Sciatic nerve (tissue), 2 donors: ENCODE results near the gene TMEM179B. TPM values are rescaled to one million over a fixed set of nuclear protein-coding genes. Genes with fewer than 3 reads are reported as not detected.

Source experiments
- ATAC-seq: fragments of 200-7000 bp; cut with Tn5 transposase; one replicate; pipeline ENCODE4 v1.9.1; 2020; ENCODE audit warnings: mild to moderate bottlenecking, moderate library complexity
- DNase-seq: peaks from one replicate; pipeline ENCODE4 v3.0.0-alpha.2; 2020; ENCODE audit warnings: low spot score
- intact Hi-C: fragments of 100-400 bp; cut with DNase I; formaldehyde crosslinking; loops from one replicate; pipeline ENCODE4 v1.14.2; 2022
- total RNA-seq: library from RNA; stranded (reverse); fragmentation: NEBNext Ultra II Directional; extraction: Animal tissue kit (Norgen Biotek cat#: 25700); gene quantifications from one replicate; pipeline ENCODE4 v1.2.1, GENCODE V29; 2021
- donor health status: DM: no; HTN: no; CAD: no.
- donor health status: DM: no; HTN: no; CAD: no.

TMEM179B gene
- total RNA-seq, 1 donor from 2014 or later: 29.6 TPM

DNA sequence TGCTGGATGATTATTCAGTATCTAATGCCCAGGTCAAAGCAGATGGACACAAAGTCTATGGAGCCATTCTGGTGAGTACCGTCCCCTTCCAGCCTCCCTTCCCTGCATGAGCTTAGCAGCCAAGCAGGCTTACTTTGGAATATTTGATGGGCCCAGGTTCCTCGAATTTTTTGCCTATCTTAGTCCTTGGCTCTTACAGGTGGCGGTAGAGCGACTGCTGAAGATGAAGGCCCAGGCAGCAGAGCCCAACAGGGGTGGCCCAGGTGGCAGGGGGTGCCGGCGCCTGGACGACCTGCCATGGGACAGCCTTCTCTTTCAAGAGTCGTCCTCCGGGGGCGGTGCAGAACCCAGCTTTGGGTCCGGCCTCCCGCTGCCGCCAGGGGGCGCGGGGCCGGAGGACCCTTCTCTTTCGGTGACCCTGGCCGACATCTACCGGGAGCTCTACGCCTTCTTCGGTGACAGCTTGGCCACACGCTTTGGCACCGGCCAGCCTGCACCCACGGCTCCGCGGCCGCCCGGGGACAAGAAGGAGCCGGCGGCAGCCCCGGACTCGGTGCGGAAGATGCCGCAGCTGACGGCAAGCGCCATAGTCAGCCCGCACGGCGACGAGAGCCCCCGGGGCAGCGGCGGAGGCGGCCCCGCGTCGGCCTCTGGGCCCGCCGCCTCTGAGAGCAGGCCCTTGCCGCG, 741 bp upstream of the TMEM179B start:
- peak; percentile 85 for ATAC-seq
- intact Hi-C loops: loop anchor here (5.0 kb wide), 1 partner anchor 76 kb away; no protein-coding TSS in a partner anchor
- DNase-seq: peak; percentile 91

DNA sequence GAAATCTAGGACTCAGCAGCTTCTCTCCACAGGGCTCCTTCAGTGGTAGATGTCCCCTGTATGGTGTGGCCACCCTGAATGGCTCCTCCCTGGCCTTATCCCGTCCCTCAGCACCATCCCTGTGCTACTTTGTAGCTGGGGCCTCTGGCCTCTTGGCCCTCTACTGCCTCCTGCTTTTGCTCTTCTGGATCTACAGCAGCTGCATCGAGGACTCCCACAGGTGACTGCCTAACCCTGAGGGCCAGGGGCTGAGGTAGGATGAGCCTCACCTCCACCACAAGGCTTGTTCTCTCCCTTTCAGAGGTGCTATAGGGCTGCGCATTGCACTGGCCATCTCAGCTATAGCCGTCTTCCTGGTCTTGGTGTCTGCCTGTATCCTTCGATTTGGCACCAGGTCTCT, 1.8 kb downstream of the TMEM179B start:
- intact Hi-C loops: loop anchor here (5.0 kb wide), 1 partner anchor 73 kb away; no protein-coding TSS in a partner anchor
- no peak for ATAC-seq
- DNase-seq: no peak

DNA sequence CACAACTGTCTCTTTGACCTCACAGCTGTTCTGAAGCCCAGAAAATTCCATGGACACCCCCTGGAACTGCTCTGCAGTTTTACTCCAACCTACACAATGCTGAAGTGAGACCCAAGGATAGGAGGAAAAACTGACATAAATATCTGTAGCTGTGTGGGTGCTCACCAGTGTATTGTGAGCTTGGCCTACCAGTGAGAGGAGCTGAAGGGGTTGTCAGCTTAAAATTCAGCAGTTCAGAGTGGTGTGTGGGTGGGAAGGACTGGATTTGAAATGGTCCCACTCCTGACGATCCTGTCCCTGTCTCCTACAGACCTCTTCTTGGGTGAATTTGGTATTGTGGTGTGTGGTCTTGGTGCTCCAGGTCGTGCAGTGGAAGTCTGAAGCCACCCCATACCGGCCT, 2.4 kb downstream of the TMEM179B start:
- ATAC-seq: no peak
- no peak for DNase-seq
- intact Hi-C loops: loop anchor here (5.0 kb wide), 1 partner anchor 73 kb away; no protein-coding TSS in a partner anchor

DNA sequence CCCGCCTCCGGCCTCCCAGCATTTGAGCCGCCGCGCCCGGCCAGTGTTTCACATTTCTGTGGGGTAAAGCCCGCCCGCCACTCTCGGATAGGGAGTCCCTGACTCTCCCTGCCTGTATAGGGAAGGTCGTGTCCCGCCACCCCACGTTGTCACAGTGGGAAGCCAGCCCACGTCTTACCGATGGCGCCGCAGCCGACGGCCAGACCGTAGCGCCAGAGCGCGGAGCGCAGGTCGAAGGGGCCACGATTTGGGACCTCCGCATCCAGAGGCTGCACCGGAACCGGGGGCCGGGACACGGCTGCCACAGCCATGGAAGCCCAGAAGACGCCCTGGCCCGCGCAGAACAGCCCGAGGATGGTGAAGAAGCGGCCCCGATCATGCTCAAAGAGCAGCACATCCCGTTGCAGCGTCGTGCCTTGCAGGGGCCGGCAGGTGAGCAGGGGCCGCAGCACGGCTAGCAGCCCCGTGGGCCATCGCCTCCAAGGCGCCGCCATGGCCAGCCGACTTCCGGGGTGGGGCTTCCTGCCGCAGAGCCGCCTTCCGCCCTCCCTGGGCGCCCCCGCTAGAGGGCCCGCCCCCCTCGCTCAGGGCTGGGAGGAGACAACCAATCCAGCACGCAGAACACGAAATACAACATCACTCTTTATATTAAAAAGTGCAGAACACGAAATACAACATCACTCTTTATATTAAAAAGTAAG, 4.4 kb downstream of the TMEM179B start, which contains the start of gene TMEM223:
TMEM223 (minus strand) TSS at position 506 of the 701 bp plus-strand sequence; CDS start at position 494, 12 bp downstream.
- ATAC-seq (peak; percentile 93), DNase-seq (peak; percentile 93)
- intact Hi-C loops: no loop called here

DNA sequence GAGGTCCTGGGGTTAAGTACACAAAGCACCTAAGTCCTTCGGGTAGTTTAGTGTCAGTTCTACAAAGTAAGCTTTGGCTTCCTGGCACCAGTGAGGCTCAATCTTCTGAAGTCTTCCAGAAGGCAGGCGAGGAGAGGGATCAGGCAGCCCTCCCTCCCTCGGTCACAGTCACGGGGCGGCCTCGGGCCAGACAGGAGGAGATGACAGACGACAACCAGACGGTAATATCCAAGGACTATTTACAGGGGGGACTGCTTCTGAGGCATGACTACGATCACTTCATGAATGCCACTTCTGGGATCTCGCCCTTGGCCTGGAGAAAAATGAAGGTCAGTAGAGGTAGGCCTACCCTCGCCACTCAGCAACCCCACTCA, 5.0 kb downstream of the TMEM179B start:
- intact Hi-C loops: no loop called here
- DNase-seq (no peak), ATAC-seq (peak; percentile 8)

DNA sequence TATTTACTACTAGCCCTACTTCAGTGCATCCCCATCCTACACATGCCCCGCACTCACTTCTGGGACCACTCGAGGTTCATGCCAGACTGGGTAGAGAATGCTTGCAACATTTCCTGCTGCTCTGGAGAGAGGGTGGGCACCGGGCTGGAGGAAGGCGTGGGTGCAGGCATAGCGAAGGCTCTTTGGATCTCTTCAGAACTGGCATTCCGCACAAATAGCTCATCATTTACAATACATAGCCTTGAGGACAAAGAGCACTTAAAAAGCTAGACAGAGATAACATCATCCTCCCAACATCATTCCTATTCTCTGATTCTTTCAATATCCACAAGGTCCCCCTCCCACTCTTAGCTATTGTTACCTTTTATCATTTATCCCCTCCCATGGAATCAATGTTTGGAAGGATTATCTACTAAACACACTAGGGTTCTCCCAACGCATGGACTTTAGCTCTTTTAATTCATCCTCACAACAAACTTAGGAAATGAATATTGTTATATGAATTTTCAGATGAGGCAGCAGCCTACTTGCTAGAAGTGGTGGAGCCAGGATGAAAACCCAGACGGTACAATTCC, 7.1 kb downstream of the TMEM179B start:
- ATAC-seq: no peak
- DNase-seq: no peak
- intact Hi-C loops: no loop called here

DNA sequence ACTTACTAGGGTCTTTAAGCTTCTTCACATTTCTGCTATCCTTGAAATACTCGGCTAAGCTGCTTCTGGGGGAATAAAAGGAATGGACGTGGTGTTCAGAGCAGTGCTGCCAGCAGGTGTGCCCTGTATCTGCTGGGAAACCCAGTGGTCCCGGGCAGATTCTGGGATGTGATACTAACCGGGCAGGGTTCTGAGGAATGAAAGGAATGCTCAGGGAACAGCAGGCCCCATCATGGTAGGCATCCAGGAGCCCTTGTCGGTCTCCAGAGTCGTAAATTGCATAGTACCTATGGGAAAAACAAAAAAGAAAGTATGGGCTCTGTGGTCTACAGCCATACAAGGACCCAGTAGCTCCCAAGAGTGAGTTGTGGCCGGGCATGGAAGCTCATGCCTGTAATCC, 9.1 kb downstream of the TMEM179B start:
- DNase-seq: no peak
- intact Hi-C loops: no loop called here
- ATAC-seq: no peak

DNA sequence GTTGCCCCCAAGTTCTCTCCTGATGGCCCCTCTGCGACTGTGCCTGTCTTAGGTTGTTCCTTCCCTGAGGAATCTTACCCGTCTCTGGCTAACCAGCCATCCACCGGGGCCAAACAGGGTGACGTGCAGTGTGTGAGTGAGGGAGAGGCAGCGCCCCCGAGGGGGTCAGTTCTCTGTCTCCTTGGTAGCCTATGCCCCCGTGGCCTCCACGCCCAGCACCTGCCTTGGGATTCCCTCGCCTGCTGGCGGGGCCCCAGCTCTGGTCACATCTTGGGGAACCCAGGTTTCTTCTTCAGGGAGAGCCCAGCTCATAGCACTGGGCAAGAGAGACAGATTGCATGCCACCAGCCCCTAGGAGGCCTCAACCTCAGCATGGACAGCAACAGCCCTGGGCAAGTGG, 12.3 kb downstream of the TMEM179B start:
- ATAC-seq (no peak), DNase-seq (no peak)
- intact Hi-C loops: no loop called here

DNA sequence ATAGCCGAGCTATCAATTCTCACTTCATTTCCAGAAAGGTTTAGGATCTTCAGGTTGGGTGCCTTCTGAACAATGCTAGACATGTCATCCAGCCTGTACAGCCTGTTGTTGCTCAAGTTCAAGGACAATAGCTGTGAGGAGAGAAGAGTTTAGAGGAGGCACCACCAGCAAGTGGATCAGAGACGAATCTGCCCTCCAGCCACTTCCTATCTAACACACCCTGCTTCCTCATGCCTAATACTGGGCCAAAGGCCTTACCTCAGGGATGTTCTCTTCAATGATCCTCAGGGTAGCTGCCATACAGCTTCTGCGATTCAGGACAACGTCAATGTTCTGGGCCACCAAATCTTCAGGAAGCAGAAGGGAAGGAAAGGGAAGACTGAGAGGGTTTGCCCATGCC, 13.9 kb downstream of the TMEM179B start:
- ATAC-seq (no peak), DNase-seq (no peak)
- intact Hi-C loops: no loop called here

DNA sequence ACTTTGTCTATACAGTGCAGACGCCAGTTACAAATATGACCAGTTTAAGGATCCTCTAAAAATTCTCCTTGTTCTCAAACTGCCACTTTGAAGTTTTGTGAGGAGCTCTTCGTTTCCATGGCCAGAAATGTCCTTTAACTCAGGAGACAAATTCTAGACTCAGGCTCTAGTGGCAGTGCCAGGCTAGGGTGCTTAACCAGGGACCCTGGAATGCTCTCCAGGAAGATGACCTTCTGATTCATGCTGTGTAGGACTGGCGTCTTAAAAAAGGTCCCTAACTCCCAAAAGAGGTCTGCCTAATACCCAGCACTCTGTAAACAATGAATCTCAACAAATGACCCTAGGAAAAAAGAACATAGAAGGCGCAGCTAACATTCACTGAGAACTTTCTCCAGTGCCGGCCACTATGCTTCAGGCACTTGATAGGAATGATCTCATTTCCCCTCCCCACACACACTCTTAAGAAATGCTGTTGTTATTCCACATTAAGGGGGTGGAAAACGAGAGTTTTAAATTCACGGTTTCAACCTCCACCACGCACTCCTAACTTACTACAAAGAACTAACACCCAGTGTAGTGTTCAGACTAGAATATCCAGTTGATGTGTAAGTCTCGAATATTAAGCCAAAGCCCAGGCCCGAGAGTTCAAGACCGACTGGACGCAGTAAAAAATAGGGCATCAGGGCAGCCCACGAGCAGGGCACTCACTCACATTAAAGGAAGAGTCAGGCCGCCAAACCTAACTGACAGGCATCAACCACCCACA, 17.3 kb downstream of the TMEM179B start:
- no peak for ATAC-seq
- no peak for DNase-seq
- intact Hi-C loops: no loop called here

DNA sequence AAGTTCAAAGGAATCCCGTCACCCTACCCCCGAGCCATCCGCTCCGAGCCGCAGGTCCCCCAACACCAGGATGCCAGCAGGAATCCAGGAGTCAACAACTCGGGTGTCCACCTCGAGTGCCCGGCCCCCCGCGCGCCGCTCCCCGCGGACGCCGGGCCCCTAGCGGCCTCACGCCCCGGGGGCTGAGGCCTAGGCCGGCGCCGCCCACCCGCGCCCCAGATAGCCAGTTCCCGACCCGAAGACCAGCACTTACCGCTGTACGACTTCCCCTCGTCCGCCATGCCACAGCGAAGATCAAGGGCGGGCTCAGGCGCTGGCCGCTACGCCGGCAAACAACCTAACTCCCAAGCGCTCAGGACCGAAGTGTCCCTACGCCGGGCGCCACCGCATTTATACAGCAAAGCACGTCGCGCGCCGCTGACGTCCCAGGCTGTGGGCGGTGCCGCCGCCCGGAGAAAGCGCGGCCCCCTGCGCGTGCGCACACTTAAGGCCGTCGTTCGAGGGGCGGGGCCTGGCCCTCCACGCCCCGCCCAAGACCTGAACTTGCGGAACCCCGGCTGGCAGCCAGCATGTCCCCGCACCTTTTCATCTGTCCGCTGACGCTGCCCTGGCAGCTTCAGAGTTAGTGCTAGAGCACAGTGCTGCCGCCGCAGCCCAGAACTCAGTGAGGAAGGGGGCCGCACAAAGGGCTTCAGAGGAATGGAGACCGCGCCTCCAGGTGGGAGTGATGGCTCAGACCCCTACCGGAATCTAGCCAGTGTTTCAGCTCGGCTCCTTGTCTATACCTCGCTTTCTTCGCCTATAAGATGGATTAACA, 18.1 kb downstream of the TMEM179B start, which contains the start of gene NXF1:
NXF1 (minus strand) TSS at position 365 of the 817 bp plus-strand sequence; CDS start at position 281, 84 bp downstream.
- intact Hi-C loops: no loop called here
- peak; percentile 98 for ATAC-seq

DNA sequence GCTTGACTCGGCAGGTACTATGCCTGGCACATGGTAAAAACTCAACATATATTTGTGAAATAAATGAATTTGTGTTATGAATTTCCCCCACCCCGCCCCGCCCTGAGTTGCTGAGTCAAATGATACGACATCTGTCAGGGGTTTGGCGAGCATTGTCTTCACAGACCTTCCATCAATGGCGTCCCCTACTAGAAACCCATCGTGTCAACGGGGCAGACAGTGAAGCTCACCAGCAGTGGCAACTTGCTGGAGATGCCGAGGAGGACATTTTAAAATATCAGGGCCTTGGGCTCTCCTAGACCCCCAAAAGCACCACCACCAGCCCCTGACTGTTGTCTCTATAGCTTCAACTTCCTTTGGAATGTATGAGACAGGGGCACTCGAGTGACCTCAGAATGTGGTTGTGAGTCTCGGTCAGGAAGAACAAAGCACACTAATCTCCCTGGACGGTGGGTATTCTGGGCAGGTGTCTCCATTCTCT, 18.8 kb downstream of the TMEM179B start:
- peak; percentile 10 for ATAC-seq
- DNase-seq: no peak
- intact Hi-C loops: no loop called here

More for the DNA sequence above, 18.1 kb downstream of the TMEM179B start, which contains the start of gene NXF1:
- peak; percentile 97 for DNase-seq

DNA sequence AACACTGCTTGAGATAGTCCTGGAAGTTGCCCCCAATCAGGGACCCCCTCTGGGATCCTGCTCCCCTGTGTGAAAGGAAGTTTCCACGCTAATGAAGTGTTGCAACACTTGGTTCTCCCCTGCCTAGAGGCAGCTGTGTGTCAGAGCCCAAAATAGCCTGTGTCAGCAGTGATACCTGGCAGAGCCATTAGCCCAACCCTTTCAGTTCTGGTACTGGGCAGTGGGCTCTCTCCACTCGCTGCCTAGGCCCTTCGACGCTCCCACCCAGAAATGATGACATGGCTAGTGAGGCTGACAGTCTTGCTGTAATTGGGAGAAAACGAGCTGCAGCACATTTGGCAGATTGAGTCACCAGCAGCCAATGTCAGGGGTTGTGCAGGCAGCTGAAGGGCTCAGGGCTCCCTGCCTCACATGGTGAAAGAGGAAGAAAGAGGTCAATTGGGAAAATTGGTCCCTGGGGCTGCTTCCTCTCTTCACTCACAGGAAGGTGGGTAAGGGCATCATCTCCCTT, 19.5 kb downstream of the TMEM179B start:
- ATAC-seq: peak; percentile 52
- intact Hi-C loops: no loop called here
- DNase-seq: no peak

DNA sequence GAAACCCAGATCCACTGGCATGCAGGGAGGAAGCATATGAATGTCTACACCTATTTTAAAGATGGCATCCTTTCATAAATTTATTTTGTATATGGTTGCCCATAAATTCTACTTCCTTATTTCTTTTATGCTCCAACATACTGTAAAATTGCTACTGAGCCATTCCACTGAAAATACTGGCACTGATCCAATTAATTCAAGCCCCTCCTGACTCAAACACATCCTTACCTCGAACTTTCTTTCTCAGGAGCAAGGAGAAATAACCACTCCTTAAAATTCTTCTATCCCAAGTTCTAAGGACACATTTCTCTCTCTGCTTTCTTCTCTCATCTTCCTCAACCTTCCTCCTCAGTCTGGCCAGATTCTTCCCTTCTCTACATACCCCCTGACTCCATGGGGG, 23.5 kb downstream of the TMEM179B start:
- intact Hi-C loops: no loop called here
- no peak for ATAC-seq

DNA sequence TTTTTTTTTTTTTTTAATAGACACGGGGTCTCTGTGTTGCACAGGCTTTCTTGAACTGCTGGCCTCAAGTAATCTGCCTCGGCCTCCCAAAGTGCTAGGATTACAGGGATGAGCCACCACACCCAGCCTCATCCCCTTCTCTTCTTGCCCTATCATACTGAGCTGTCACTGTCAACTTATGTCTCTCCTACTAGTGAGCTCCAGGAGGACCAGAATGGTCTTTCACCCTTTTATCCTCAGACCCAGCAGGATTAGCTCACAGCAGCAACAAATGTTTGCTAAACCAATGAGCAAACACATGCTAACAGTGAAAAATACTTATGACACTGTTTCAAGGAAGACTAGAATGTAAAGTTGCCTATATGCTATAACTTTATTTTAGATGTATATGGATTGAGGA, 24.5 kb downstream of the TMEM179B start:
- intact Hi-C loops: no loop called here
- no peak for DNase-seq
- ATAC-seq: no peak

More for the DNA sequence above, 23.5 kb downstream of the TMEM179B start:
- DNase-seq: no peak

DNA sequence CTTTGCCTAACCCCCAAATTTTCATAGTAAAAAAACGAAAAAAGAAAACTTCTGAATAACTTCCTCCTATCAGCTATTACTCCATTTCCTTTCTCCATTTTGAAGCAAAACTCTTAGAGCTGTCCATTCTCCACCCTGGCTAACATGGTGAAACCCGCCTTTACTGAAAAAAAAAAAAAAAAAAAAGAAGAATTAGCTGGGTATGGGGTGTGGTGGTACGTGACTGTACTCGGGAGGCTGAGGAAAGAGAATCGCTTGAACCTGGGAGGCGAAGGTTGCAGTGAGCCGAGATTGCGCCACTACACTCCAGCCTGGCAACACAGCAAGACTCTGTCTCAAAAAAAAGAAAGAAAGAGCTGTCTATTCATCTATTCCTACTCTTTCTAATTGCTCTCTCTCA, 29.4 kb downstream of the TMEM179B start:
- ATAC-seq (no peak), DNase-seq (no peak)
- intact Hi-C loops: no loop called here

DNA sequence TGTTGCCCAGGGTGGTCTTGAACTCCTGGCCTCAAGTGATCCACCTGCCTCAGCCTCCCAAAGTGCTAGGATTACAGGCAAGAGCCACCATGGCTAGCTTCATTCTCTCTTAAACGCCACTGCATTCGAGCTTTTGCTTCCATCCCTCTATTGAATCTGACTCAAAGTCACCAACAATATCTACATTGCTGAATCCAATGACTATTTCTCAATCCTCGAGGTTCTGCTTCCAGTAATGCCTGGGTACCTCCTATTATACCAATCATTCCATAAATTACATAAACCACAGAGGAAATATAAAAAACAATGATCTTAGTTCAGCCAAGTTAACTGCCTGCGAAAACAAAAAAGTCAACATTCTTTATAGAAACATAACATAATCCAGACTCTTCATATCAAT, 29.9 kb downstream of the TMEM179B start:
- ATAC-seq (no peak), DNase-seq (no peak)
- intact Hi-C loops: no loop called here

DNA sequence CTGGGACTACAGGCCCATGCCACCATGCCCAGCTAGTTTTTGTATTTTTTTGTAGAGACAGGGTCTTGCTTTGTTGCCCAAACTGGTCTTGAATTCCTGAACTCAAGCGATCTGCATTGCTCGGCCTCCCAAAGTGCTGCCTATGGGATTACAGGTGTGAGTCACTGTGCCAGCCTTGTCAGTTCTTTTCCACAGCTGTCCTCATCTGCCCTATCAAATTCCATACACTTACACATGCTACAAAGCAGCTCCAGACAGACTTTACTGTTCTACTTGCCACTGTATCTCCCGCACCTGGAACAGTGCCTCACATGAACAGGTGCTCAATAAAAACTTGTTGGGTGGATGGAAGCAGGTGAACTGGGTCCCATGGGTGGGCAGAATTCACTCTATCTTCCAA, 36.5 kb downstream of the TMEM179B start:
- no peak for DNase-seq
- intact Hi-C loops: no loop called here
- no peak for ATAC-seq
